ES-I3 (cell line): ENCODE measurements around the gene AKAP7.

Experiments used
- H3K36me3 ChIP-seq: 2 replicates; pipeline ENCODE4 v1.6.1; 2013; ENCODE audit warnings: mild to moderate bottlenecking, low read length, control low read depth, moderate library complexity; ENCODE audit not compliant: insufficient read depth
- H3K4me1 ChIP-seq: 2 replicates; pipeline ENCODE4 v1.6.1; 2013; ENCODE audit warnings: mild to moderate bottlenecking, control low read depth, low read length; ENCODE audit not compliant: insufficient read depth
- H3K9ac ChIP-seq: 2 replicates; pipeline ENCODE4 v1.6.1; 2013; ENCODE audit warnings: low read depth, mild to moderate bottlenecking, low read length, moderate library complexity
- H3K9me3 ChIP-seq: 2 replicates; pipeline ENCODE4 v1.6.1; 2013; ENCODE audit warnings: mild to moderate bottlenecking, low read length, moderate library complexity; ENCODE audit not compliant: control insufficient read depth, insufficient read depth

AKAP7 gene

GRCh38 chr6:131199568-131200272 lies 64.5 kb downstream of the AKAP7 start:
- Histone ChIP-seq H3K9me3 (no peaks in the 10 kb centered on the region), H3K9ac (no peak overlapping the region), H3K4me1 (peaks cover 8% of the 10 kb centered on the region; the same call in 1 of the 2 replicates), H3K36me3 (no peaks in the 10 kb centered on the region)

GRCh38 chr6:131205481-131206244 lies 70.4 kb downstream of the AKAP7 start:
- Histone ChIP-seq H3K9ac (no peak overlapping the region), H3K36me3 (no peaks in the 10 kb centered on the region), H3K9me3 (no peaks in the 10 kb centered on the region), H3K4me1 (peaks cover 8% of the 10 kb centered on the region; the same call in 1 of the 2 replicates)

- Histone ChIP-seq H3K9me3 (no peaks in the 10 kb centered on the region), H3K9ac (no peak overlapping the region), H3K36me3 (no peaks in the 10 kb centered on the region; the same call in 1 of the 2 replicates), H3K4me1 (peaks cover 8% of the 10 kb centered on the region; the same call in 1 of the 2 replicates)
Observed at GRCh38 chr6:131206463-131207251, 71.4 kb downstream of the AKAP7 start.

GRCh38 chr6:131208787-131209186 lies 73.5 kb downstream of the AKAP7 start:
- Histone ChIP-seq H3K36me3 (no peaks in the 10 kb centered on the region; the same call in 1 of the 2 replicates), H3K9ac (no peak overlapping the region), H3K9me3 (no peaks in the 10 kb centered on the region), H3K4me1 (peaks cover 12% of the 10 kb centered on the region)

GRCh38 chr6:131210469-131210868 lies 75.2 kb downstream of the AKAP7 start:
- Histone ChIP-seq H3K36me3 (no peaks in the 10 kb centered on the region; the same call in 1 of the 2 replicates), H3K9ac (no peak overlapping the region), H3K4me1 (peaks cover 14% of the 10 kb centered on the region), H3K9me3 (no peaks in the 10 kb centered on the region)

GRCh38 chr6:131212024-131212423 lies 76.8 kb downstream of the AKAP7 start:
- Histone ChIP-seq H3K9me3 (no peaks in the 10 kb centered on the region), H3K4me1 (peaks cover 14% of the 10 kb centered on the region), H3K9ac (no peak overlapping the region), H3K36me3 (no peaks in the 10 kb centered on the region; the same call in 1 of the 2 replicates)

- Histone ChIP-seq H3K9me3 (no peaks in the 10 kb centered on the region), H3K9ac (no peak overlapping the region), H3K36me3 (no peaks in the 10 kb centered on the region; the same call in 1 of the 2 replicates), H3K4me1 (peaks cover 14% of the 10 kb centered on the region)
Observed at GRCh38 chr6:131212913-131213312, 77.6 kb downstream of the AKAP7 start.

- no peaks in the 10 kb centered on the region; the same call in 1 of the 2 replicates for H3K36me3 ChIP-seq
- H3K9me3 ChIP-seq = no peaks in the 10 kb centered on the region
- H3K4me1 ChIP-seq = peaks cover 11% of the 10 kb centered on the region
- no peak overlapping the region for H3K9ac ChIP-seq
Observed at GRCh38 chr6:131213501-131213990, 78.3 kb downstream of the AKAP7 start.

GRCh38 chr6:131215219-131215618 lies 80.0 kb downstream of the AKAP7 start:
- no peaks in the 10 kb centered on the region for H3K9me3 ChIP-seq
- H3K4me1 ChIP-seq = peaks cover 6% of the 10 kb centered on the region; the same call in 1 of the 2 replicates
- no peak overlapping the region for H3K9ac ChIP-seq
- no peaks in the 10 kb centered on the region; the same call in 1 of the 2 replicates for H3K36me3 ChIP-seq

GRCh38 chr6:131216246-131216645 lies 81.0 kb downstream of the AKAP7 start:
- no peak overlapping the region for H3K9ac ChIP-seq
- H3K36me3 ChIP-seq = no peaks in the 10 kb centered on the region
- H3K9me3 ChIP-seq = no peaks in the 10 kb centered on the region
- peaks cover 6% of the 10 kb centered on the region; the same call in 1 of the 2 replicates for H3K4me1 ChIP-seq

- Histone ChIP-seq H3K9ac (no peak overlapping the region), H3K9me3 (no peaks in the 10 kb centered on the region), H3K4me1 (peaks cover 12% of the 10 kb centered on the region), H3K36me3 (no peaks in the 10 kb centered on the region)
Observed at GRCh38 chr6:131222773-131223172, 87.5 kb downstream of the AKAP7 start.

- Histone ChIP-seq H3K4me1 (peaks cover 12% of the 10 kb centered on the region), H3K9ac (no peak overlapping the region), H3K9me3 (no peaks in the 10 kb centered on the region), H3K36me3 (no peaks in the 10 kb centered on the region)
Observed at GRCh38 chr6:131223416-131223815, 88.1 kb downstream of the AKAP7 start.

GRCh38 chr6:131225127-131225526 lies 89.9 kb downstream of the AKAP7 start:
- peaks cover 12% of the 10 kb centered on the region for H3K4me1 ChIP-seq
- H3K36me3 ChIP-seq = no peaks in the 10 kb centered on the region
- H3K9me3 ChIP-seq = no peaks in the 10 kb centered on the region
- no peak overlapping the region for H3K9ac ChIP-seq

GRCh38 chr6:131225959-131226358 lies 90.7 kb downstream of the AKAP7 start:
- no peak overlapping the region for H3K9ac ChIP-seq
- H3K4me1 ChIP-seq = peaks cover 12% of the 10 kb centered on the region
- H3K9me3 ChIP-seq = no peaks in the 10 kb centered on the region
- no peaks in the 10 kb centered on the region for H3K36me3 ChIP-seq
